Measurements from ENCODE around the gene MORN5.

The MORN5 gene

DNA sequence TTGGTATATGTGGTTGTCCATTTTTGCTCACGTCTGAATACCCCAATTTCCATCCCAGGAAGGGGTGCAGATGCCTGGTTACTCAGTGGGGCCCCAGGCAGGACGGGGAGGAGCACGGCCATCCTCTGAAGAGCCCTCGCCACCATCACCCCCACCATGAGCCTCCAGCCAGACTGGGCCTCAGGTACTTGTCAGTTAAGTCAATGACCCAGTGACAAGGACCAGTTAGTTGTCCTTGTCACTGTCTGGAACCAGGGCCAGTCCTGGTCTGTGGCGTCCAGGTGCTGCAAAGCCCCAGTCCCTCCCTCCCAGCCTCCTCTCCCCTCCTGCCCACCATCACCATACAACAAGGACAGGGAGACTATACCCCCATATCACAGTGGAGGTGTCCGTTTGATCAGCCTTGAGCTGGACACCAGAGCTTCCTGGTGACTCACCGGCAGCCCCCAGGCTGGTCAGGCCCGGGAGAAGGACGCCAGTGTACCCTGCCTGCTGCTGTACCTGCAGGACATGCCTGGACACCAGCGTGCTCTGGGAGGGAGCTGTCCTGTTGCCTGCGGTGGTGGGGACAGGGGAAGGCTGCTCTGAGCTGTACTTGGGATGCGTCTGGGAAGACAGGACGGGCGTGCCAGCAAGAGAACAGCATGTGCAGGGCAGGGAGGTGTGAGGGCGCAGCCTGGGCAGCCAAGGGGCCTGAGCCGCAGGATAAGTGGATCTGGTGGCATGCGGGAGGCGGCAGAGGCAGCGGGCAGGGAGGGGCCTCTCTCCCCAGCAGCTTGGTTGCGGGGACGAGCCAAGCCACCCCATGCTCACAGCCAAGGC, 34.0 kb upstream of the MORN5 start:
- H3K4me1 ChIP-seq (ENCODE audit: control insufficient read depth in 1 of 2, insufficient read depth in 2 of 2, low read length in 2 of 2), result peaks cover 6 to 21% of the 10 kb centered on the region in 2 donors
- peaks cover 12% of the 10 kb centered on the region for H3K27me3 ChIP-seq (ENCODE audit: low read depth, low read length)
- no peaks in the 10 kb centered on the region for H3K36me3 ChIP-seq (ENCODE audit: control insufficient read depth in 1 of 2, insufficient read depth in 2 of 2, low read length in 2 of 2)
- H3K27ac ChIP-seq (ENCODE audit: low read length), result no peak overlapping the region
- H3K9me3 ChIP-seq (ENCODE audit: control insufficient read depth in 1 of 2, low read length in 2 of 2), result no peaks in the 10 kb centered on the region
- H3K4me3 ChIP-seq (ENCODE audit: low read depth in 1 of 2, low read length in 2 of 2), result peak overlapping the region; percentile 39 to 59

- Histone ChIP-seq H3K9me3 (ENCODE audit: control insufficient read depth in 1 of 2, low read length in 2 of 2) (no peaks in the 10 kb centered on the region), H3K27ac (ENCODE audit: low read length) (no peak overlapping the region), H3K4me1 (ENCODE audit: control insufficient read depth in 1 of 2, insufficient read depth in 2 of 2, low read length in 2 of 2) (peaks cover 6 to 21% of the 10 kb centered on the region in 2 donors), H3K36me3 (ENCODE audit: control insufficient read depth in 1 of 2, insufficient read depth in 2 of 2, low read length in 2 of 2) (no peaks in the 10 kb centered on the region), H3K27me3 (ENCODE audit: low read depth, low read length) (peaks cover 12% of the 10 kb centered on the region), H3K4me3 (ENCODE audit: low read depth in 1 of 2, low read length in 2 of 2) (peak overlapping the region; percentile 39 to 59)
Observed at GRCh38 chr9:122126331-122127261, 33.1 kb upstream of the MORN5 start.

- no peaks in the 10 kb centered on the region for H3K36me3 ChIP-seq (ENCODE audit: control insufficient read depth in 1 of 2, insufficient read depth in 2 of 2, low read length in 2 of 2)
- H3K4me1 ChIP-seq (ENCODE audit: control insufficient read depth in 1 of 2, insufficient read depth in 2 of 2, low read length in 2 of 2), result peaks cover 6 to 21% of the 10 kb centered on the region in 2 donors
- peaks cover 12% of the 10 kb centered on the region for H3K27me3 ChIP-seq (ENCODE audit: low read depth, low read length)
- no peak overlapping the region for H3K27ac ChIP-seq (ENCODE audit: low read length)
- H3K9me3 ChIP-seq (ENCODE audit: control insufficient read depth in 1 of 2, low read length in 2 of 2), result no peaks in the 10 kb centered on the region
- H3K4me3 ChIP-seq (ENCODE audit: low read depth in 1 of 2, low read length in 2 of 2), result no peak overlapping the region
Observed at GRCh38 chr9:122127396-122127798, 32.3 kb upstream of the MORN5 start.

DNA sequence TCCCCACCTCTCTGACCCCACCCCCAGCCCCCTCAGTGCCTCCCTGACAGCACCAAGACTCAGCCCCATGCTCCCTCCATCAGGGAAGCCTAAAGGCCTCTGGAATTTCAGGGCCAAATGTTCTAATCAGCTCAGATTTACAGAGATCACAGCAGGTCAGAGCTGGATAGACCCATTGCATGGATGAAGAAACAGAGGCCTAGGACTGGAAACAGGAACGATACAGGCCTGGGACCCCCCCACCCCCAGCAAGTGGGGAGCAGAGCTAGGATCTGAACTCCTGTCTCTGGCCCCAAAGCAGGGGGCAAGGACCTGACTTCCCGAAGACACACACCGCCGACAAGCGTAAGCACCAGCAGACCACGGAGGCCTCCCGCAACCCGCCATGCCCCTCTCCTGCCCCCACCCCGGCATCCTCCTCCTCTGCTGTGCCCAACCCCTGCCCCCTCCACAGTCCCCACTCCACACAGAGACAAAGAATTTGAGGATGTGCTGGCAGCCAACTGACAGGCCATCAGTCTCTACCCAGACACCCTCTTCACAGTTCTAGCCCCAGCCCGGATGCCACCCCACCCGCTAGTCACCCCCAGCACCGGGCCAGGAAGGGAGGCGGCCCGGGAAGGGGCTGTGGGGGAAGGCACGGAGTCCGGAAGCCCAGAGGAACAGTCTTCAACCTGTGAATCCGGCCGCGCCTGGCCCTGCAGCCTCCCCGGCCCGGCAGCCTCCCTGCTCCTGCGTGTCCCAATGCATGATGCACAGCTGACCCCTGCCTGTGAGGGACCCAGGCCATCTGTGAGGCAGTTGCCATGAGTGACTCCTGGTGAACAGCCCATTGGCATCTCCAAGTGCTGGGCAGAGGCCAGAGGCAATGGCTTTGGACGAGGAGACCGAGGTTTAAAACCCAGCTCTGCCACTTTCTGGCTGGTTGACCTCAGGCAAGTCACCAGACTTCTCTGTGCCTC, 31.4 kb upstream of the MORN5 start:
- no peak overlapping the region for H3K4me3 ChIP-seq (ENCODE audit: low read depth in 1 of 2, low read length in 2 of 2)
- H3K9me3 ChIP-seq (ENCODE audit: control insufficient read depth in 1 of 2, low read length in 2 of 2), result no peaks in the 10 kb centered on the region
- peaks cover 6 to 21% of the 10 kb centered on the region in 2 donors for H3K4me1 ChIP-seq (ENCODE audit: control insufficient read depth in 1 of 2, insufficient read depth in 2 of 2, low read length in 2 of 2)
- H3K36me3 ChIP-seq (ENCODE audit: control insufficient read depth in 1 of 2, insufficient read depth in 2 of 2, low read length in 2 of 2), result no peaks in the 10 kb centered on the region
- H3K27me3 ChIP-seq (ENCODE audit: low read depth, low read length), result peaks cover 12% of the 10 kb centered on the region
- no peak overlapping the region for H3K27ac ChIP-seq (ENCODE audit: low read length)

DNA sequence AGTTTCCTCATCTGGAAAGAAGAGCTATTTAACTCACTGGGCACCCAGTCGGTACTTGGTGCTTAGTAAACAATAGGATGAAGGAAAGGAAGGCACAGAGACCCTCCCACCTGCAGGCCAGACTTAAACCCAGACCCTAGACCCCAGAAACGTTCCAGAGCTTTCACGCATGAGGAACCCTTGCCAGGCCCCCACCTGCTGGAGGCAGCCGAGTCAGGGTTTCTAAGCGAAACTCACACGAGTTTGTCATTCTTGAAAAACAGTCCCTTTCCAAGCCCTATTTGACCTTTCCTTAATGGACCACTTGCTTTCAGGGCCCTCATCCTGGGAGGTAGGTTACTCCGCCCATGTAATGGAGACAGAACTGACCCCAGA, 30.8 kb upstream of the MORN5 start:
- no peaks in the 10 kb centered on the region for H3K36me3 ChIP-seq (ENCODE audit: control insufficient read depth in 1 of 2, insufficient read depth in 2 of 2, low read length in 2 of 2)
- H3K4me1 ChIP-seq (ENCODE audit: control insufficient read depth in 1 of 2, insufficient read depth in 2 of 2, low read length in 2 of 2), result peaks cover 6 to 21% of the 10 kb centered on the region in 2 donors

GRCh38 chr9:122129969-122130368, 29.7 kb upstream of the MORN5 start:
- H3K9me3 ChIP-seq (ENCODE audit: control insufficient read depth in 1 of 2, low read length in 2 of 2), result no peaks in the 10 kb centered on the region
- H3K4me1 ChIP-seq (ENCODE audit: control insufficient read depth in 1 of 2, insufficient read depth in 2 of 2, low read length in 2 of 2), result peaks cover 6 to 21% of the 10 kb centered on the region in 2 donors
- H3K27ac ChIP-seq (ENCODE audit: low read length), result no peak overlapping the region
- peaks cover 12% of the 10 kb centered on the region for H3K27me3 ChIP-seq (ENCODE audit: low read depth, low read length)
- H3K4me3 ChIP-seq (ENCODE audit: low read depth in 1 of 2, low read length in 2 of 2), result no peak overlapping the region
- H3K36me3 ChIP-seq (ENCODE audit: control insufficient read depth in 1 of 2, insufficient read depth in 2 of 2, low read length in 2 of 2), result no peaks in the 10 kb centered on the region

More for the DNA sequence above, 30.8 kb upstream of the MORN5 start:
- Histone ChIP-seq H3K4me3 (ENCODE audit: low read depth in 1 of 2, low read length in 2 of 2) (no peak overlapping the region), H3K27ac (ENCODE audit: low read length) (no peak overlapping the region), H3K9me3 (ENCODE audit: control insufficient read depth in 1 of 2, low read length in 2 of 2) (no peaks in the 10 kb centered on the region), H3K27me3 (ENCODE audit: low read depth, low read length) (peaks cover 12% of the 10 kb centered on the region)

DNA sequence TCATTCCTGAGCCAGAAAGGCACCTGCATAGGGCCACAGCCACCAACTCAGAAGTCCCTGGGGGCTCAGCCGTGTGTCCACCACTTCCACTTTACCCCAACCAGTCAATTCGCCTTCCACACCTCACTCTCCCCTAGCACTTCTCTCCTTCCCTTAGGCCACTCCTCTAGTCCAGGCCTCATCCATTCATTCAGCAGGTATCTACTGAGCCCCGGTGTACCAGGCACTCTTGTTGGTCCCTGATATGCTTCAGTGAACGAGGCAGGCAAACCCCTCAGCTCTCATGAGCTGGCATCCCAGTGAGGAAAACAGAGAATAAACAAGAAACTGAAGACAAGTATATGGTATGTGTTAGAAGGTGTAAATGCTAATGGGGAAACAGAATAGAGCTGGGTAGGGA, 28.9 kb upstream of the MORN5 start:
- Histone ChIP-seq H3K27ac (ENCODE audit: low read length) (no peak overlapping the region), H3K36me3 (ENCODE audit: control insufficient read depth in 1 of 2, insufficient read depth in 2 of 2, low read length in 2 of 2) (no peaks in the 10 kb centered on the region), H3K4me3 (ENCODE audit: low read depth in 1 of 2, low read length in 2 of 2) (no peak overlapping the region), H3K4me1 (ENCODE audit: control insufficient read depth in 1 of 2, insufficient read depth in 2 of 2, low read length in 2 of 2) (peaks cover 1 to 12% of the 10 kb centered on the region in 2 donors), H3K27me3 (ENCODE audit: low read depth, low read length) (peaks cover 6% of the 10 kb centered on the region), H3K9me3 (ENCODE audit: control insufficient read depth in 1 of 2, low read length in 2 of 2) (no peaks in the 10 kb centered on the region)

DNA sequence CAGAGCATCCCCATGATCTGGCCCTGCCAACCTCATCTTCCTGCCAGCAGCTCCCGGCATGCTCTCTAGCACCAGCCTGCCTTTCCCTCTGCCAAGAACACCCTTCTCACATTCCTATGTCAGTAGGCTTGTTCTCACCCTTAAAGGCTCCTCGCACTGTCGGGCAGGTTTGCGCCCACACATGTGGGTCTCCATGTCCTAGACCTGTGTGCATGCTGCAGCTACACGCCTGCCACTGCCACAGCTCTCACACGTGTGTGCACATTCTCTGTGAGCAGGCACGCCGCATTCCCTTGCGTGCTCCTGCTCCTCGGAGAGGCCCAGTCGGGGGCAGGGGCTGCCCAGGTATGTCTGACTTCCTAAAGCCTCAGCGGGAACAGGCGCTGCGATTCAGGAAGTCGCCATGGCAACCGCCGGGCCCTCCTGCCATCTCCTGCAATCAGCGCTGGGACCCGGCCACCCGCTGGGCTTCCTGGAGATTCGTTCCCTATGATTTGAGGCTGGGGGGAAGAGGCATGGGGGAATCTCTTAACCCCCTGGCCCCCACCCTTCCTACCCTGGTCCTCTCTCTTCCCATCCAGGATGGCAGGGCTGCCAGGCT, 28.2 kb upstream of the MORN5 start:
- no peaks in the 10 kb centered on the region for H3K9me3 ChIP-seq (ENCODE audit: control insufficient read depth in 1 of 2, low read length in 2 of 2)
- no peak overlapping the region for H3K27ac ChIP-seq (ENCODE audit: low read length)
- H3K27me3 ChIP-seq (ENCODE audit: low read depth, low read length), result no peaks in the 10 kb centered on the region
- H3K4me3 ChIP-seq (ENCODE audit: low read depth in 1 of 2, low read length in 2 of 2), result no peak overlapping the region
- H3K36me3 ChIP-seq (ENCODE audit: control insufficient read depth in 1 of 2, insufficient read depth in 2 of 2, low read length in 2 of 2), result no peaks in the 10 kb centered on the region
- H3K4me1 ChIP-seq (ENCODE audit: control insufficient read depth in 1 of 2, insufficient read depth in 2 of 2, low read length in 2 of 2), result peaks cover 0 to 6% of the 10 kb centered on the region in 2 donors

GRCh38 chr9:122132539-122132938, 27.2 kb upstream of the MORN5 start:
- Histone ChIP-seq H3K9me3 (ENCODE audit: control insufficient read depth in 1 of 2, low read length in 2 of 2) (no peaks in the 10 kb centered on the region), H3K36me3 (ENCODE audit: control insufficient read depth in 1 of 2, insufficient read depth in 2 of 2, low read length in 2 of 2) (no peaks in the 10 kb centered on the region), H3K4me1 (ENCODE audit: control insufficient read depth in 1 of 2, insufficient read depth in 2 of 2, low read length in 2 of 2) (no peaks in the 10 kb centered on the region), H3K4me3 (ENCODE audit: low read depth in 1 of 2, low read length in 2 of 2) (no peak overlapping the region), H3K27me3 (ENCODE audit: low read depth, low read length) (no peaks in the 10 kb centered on the region), H3K27ac (ENCODE audit: low read length) (no peak overlapping the region)

DNA sequence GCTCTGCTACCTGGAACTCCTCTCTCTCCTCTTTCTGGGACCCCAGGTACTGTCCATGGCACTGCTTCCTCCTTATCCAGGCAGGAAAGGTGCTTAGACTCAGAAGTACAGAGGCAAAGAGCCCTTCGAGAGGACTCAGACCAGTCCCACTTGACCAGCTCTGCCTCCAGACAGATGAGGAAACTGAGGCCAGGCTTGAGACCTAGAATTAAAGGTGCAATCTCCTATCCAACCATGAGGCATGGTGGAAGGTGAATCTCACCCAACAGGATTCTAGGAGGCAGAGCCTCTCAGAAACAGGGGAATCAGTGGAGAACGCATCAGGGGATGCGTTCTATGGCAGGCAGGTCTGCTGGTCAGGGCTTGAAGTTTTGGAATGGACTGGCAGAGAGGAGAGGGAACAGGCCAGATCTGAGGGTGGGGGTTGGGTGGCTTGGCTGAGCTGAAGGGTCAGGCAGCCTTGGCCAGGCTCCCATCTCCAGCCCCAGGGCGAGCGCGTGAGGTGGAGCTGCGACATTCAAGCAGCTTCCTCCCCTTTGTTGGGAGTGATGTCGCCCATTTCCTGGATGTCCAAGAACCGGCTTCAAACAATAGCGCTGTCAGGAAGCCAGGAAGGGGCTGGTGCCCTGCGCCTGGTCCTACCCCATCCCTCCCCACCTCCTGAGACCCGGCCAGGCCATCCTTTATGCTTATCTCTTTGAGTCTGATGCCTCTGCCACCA, 26.3 kb upstream of the MORN5 start:
- no peaks in the 10 kb centered on the region for H3K4me1 ChIP-seq (ENCODE audit: control insufficient read depth in 1 of 2, insufficient read depth in 2 of 2, low read length in 2 of 2)
- no peaks in the 10 kb centered on the region for H3K36me3 ChIP-seq (ENCODE audit: control insufficient read depth in 1 of 2, insufficient read depth in 2 of 2, low read length in 2 of 2)
- no peak overlapping the region for H3K4me3 ChIP-seq (ENCODE audit: low read depth in 1 of 2, low read length in 2 of 2)
- no peaks in the 10 kb centered on the region for H3K27me3 ChIP-seq (ENCODE audit: low read depth, low read length)
- H3K9me3 ChIP-seq (ENCODE audit: control insufficient read depth in 1 of 2, low read length in 2 of 2), result no peaks in the 10 kb centered on the region
- no peak overlapping the region for H3K27ac ChIP-seq (ENCODE audit: low read length)
